HCT116 (cell line): Measurements from ENCODE around the gene OXCT1. TPM values are rescaled to one million over a fixed set of nuclear protein-coding genes. Genes with fewer than 3 reads are reported as not detected.

Source experiments
- ATAC-seq: fragments of 200-7000 bp; cut with Tn5 transposase; 2 replicates; pipeline ENCODE4 v1.9.1; 2020; ENCODE audit warnings: mild to moderate bottlenecking, moderate library complexity
- BruUV-seq: library from RNA; stranded (reverse); fragments of 400-500 nt; replicated peaks from 2 replicates; lab custom pipeline; 2021; lab: Mats Ljungman, UMichigan
- CTCF ChIA-PET: fragments of 300-600 bp; sonication (Branson Sonifier 250); formaldehyde crosslinking; loops from one replicate; lab custom pipeline; 2021; ENCODE audit warnings: antibody characterized with exemption; lab: Charles Lee
- POLR2A ChIA-PET: fragments of 300-600, 350-600 bp; sonication (Branson Sonifier 250); formaldehyde crosslinking; loops from one replicate; lab custom pipeline; 2021; ENCODE audit warnings: antibody characterized with exemption; lab: Charles Lee
- RAD21 ChIA-PET, 2 experiments: fragments of 300-600 bp; sonication (Branson Sonifier 250); formaldehyde crosslinking; loops; one replicate each; lab custom pipeline; 2023; ENCODE audit warnings: low total read pairs in 2 of 2; ENCODE audit not compliant: uncharacterized antibody in 2 of 2, unreplicated experiment in 2 of 2, low non-redundant PET in 1 of 2; lab: Charles Lee
- DNase-seq: peaks from one replicate; pipeline ENCODE4 v3.0.0-alpha.2; 2010; ENCODE audit warnings: low read depth, low spot score
- H2AFZ ChIP-seq: fragments of 200-600 bp; shearing (Covaris generic), sonication (generic); 2 replicates; pipeline ENCODE4 v1.6.1; 2017; ENCODE audit warnings: low read depth, mixed run types, mixed read lengths, antibody characterized with exemption, low read length; ENCODE audit not compliant: poor library complexity, severe bottlenecking
- H3K27ac ChIP-seq: 2 replicates; pipeline ENCODE4 v1.5.1; 2012; ENCODE audit warnings: low read depth, low read length
- H3K27me3 ChIP-seq: fragments of 200-600 bp; sonication (generic); 2 replicates; pipeline ENCODE4 v1.6.1; 2016; ENCODE audit warnings: mixed run types, low read length, mixed read lengths; ENCODE audit not compliant: insufficient read depth
- H3K36me3 ChIP-seq, 2 experiments: fragments of 200-500 bp in 1 of 2; fragments of 200-600 bp in 1 of 2; sonication (Bioruptor generic) in 1 of 2; sonication (generic) in 1 of 2; 2 replicates each; pipeline versions ENCODE4 v1.5.1 to v1.6.1; 2014 to 2016; ENCODE audit warnings: low read length in 2 of 2, inconsistent platforms in 1 of 2, mixed read lengths in 1 of 2, mixed run types in 1 of 2; ENCODE audit not compliant: insufficient read depth in 2 of 2, control insufficient read depth in 1 of 2
- H3K4me1 ChIP-seq, 2 experiments: fragments of 200-600 bp in 1 of 2; sonication (generic) in 1 of 2; 2 replicates each; pipeline versions ENCODE4 v1.5.1 to v1.6.1; 2012 to 2017; ENCODE audit warnings: low read length in 2 of 2, inconsistent platforms in 1 of 2, mild to moderate bottlenecking in 1 of 2, mixed read lengths in 1 of 2, mixed run types in 1 of 2, moderate library complexity in 1 of 2; ENCODE audit not compliant: insufficient read depth in 2 of 2, control insufficient read depth in 1 of 2
- H3K4me2 ChIP-seq: fragments of 200-600 bp; sonication (generic); 2 replicates; pipeline ENCODE4 v1.6.1; 2017; ENCODE audit warnings: mixed run types, low read length, mixed read lengths
- H3K4me3 ChIP-seq, 2 experiments: fragments of 200-600 bp in 1 of 2; sonication (generic) in 1 of 2; replicated peaks in 1 of 2; 2 replicates each; pipeline ENCODE4 v1.5.1; 2011 to 2016; ENCODE audit warnings: low read length in 2 of 2, control low read depth in 1 of 2, low read depth in 1 of 2, mild to moderate bottlenecking in 1 of 2, mixed read lengths in 1 of 2, mixed run types in 1 of 2
- H3K79me2 ChIP-seq: fragments of 200-600 bp; sonication (generic); 2 replicates; pipeline ENCODE4 v1.6.1; 2017; ENCODE audit warnings: mild to moderate bottlenecking, mixed run types, low read length, moderate library complexity, mixed read lengths; ENCODE audit not compliant: insufficient read depth
- H3K9ac ChIP-seq: fragments of 200-600 bp; sonication (generic); 2 replicates; pipeline ENCODE4 v1.6.1; 2016; ENCODE audit warnings: low read length, mixed read lengths
- H3K9me2 ChIP-seq: fragments of 200-600 bp; sonication (generic), shearing (Covaris generic); 2 replicates; pipeline ENCODE4 v1.6.1; 2017; ENCODE audit warnings: mixed run types, mild to moderate bottlenecking, moderate library complexity; ENCODE audit not compliant: insufficient read depth
- H3K9me3 ChIP-seq, 2 experiments: fragments of 200-500 bp in 1 of 2; fragments of 200-600 bp in 1 of 2; sonication (Bioruptor generic) in 1 of 2; sonication (generic) in 1 of 2; 2 replicates each; pipeline ENCODE4 v1.6.1; 2014 to 2017; ENCODE audit warnings: low read length in 2 of 2, mixed read lengths in 2 of 2, inconsistent platforms in 1 of 2, low read depth in 1 of 2, mild to moderate bottlenecking in 1 of 2, mixed run types in 1 of 2, moderate library complexity in 1 of 2; ENCODE audit not compliant: control insufficient read depth in 1 of 2, insufficient read depth in 1 of 2
- H4K20me1 ChIP-seq: fragments of 200-600 bp; sonication (generic), shearing (Covaris generic); 2 replicates; pipeline ENCODE4 v1.6.1; 2017; ENCODE audit warnings: mixed run types, mild to moderate bottlenecking, moderate library complexity; ENCODE audit not compliant: insufficient read depth
- CBX3 ChIP-seq: IDR thresholded peaks from 2 replicates; pipeline ENCODE4 v1.6.1; 2012; ENCODE audit warnings: low read depth
- EGR1 ChIP-seq: IDR thresholded peaks from 2 replicates; pipeline ENCODE4 v1.6.1; 2012; ENCODE audit warnings: low read depth
- ELF1 ChIP-seq: IDR thresholded peaks from 2 replicates; pipeline ENCODE4 v1.6.1; 2012; ENCODE audit warnings: low read depth, borderline replicate concordance
- EZH2 ChIP-seq: fragments of 200-600 bp; sonication (generic); IDR thresholded peaks from 2 replicates; pipeline ENCODE4 v1.6.1; 2017; ENCODE audit warnings: antibody characterized with exemption, mixed run types
- EZH2phosphoT487 ChIP-seq: fragments of 200-600 bp; IDR thresholded peaks from 2 replicates; pipeline ENCODE4 v1.6.1; 2018; ENCODE audit warnings: antibody characterized with exemption, borderline replicate concordance
- FOSL1 ChIP-seq: IDR thresholded peaks from 2 replicates; pipeline ENCODE4 v1.6.1; 2012; ENCODE audit warnings: low read depth
- POLR2AphosphoS5 ChIP-seq: IDR thresholded peaks from 2 replicates; pipeline ENCODE4 v1.6.1; 2011; ENCODE audit warnings: mild to moderate bottlenecking, low read depth, low read length, moderate library complexity
- TCF7L2 ChIP-seq: IDR thresholded peaks from 2 replicates; pipeline ENCODE4 v1.7.0; 2011; ENCODE audit warnings: borderline replicate concordance, inconsistent platforms; ENCODE audit not compliant: insufficient read depth, insufficient read length; ENCODE audit errors: extremely low read depth
- ZNF274 ChIP-seq: fragments of 200-500 bp; sonication (Bioruptor generic); IDR thresholded peaks from 2 replicates; pipeline ENCODE4 v1.6.1; 2014; ENCODE audit warnings: mild to moderate bottlenecking, low read depth, low read length, inconsistent platforms
- intact Hi-C: fragments of 100-400 bp; cut with micrococcal nuclease; formaldehyde crosslinking; loops from 2 replicates; pipeline ENCODE4 v1.10.0; 2022
- total RNA-seq: library from RNA; stranded (reverse); gene quantifications from one replicate; pipeline ENCODE4 v1.2.1, GENCODE V29; 2021; ENCODE audit not compliant: unreplicated experiment
- TF ChIP-seq, protein P1 (sequence below): IDR thresholded peaks from 2 replicates; pipeline ENCODE4 v1.6.1; 2012; ENCODE audit warnings: low read depth

OXCT1 gene
- total RNA-seq, 1 experiment from 2014 or later, result 28.1 TPM

DNA sequence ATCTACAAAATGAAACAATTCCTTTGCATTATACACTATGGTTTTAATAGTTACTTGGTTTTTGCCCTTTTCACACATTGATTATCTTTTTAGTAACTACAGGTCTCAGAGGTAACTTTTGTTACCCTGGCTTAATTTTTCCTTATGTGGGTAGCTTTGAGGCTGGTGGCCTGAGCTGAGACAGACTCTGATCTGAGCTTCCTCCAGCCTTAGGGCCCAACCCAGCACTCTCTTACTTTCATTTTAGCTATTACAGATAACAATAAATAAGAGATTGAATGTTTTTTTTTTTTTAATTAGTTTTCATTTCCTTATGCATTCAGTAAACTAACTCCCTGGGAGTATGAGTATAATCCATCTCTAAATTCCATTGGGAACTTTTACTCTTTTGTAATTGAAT is 15.1 kb upstream of the OXCT1 start:
- no peak overlapping the region for H2AFZ ChIP-seq
- H3K4me2 ChIP-seq, result no peak overlapping the region
- H3K9ac ChIP-seq, result no peak overlapping the region
- no peaks in the 10 kb centered on the region; the same call in 1 of the 2 replicates for H3K9me2 ChIP-seq
- H3K27me3 ChIP-seq, result no peaks in the 10 kb centered on the region
- H3K4me3 ChIP-seq, result no peak overlapping the region
- CTCF ChIA-PET, result no interaction called here
- no peaks in the 10 kb centered on the region for H3K4me1 ChIP-seq
- TF ChIP-seq ZNF274, result no peak
- no peak for TF ChIP-seq EZH2phosphoT487
- no peak for TF ChIP-seq CBX3
- TF ChIP-seq EZH2, result no peak
- TF ChIP-seq, protein P1, sequence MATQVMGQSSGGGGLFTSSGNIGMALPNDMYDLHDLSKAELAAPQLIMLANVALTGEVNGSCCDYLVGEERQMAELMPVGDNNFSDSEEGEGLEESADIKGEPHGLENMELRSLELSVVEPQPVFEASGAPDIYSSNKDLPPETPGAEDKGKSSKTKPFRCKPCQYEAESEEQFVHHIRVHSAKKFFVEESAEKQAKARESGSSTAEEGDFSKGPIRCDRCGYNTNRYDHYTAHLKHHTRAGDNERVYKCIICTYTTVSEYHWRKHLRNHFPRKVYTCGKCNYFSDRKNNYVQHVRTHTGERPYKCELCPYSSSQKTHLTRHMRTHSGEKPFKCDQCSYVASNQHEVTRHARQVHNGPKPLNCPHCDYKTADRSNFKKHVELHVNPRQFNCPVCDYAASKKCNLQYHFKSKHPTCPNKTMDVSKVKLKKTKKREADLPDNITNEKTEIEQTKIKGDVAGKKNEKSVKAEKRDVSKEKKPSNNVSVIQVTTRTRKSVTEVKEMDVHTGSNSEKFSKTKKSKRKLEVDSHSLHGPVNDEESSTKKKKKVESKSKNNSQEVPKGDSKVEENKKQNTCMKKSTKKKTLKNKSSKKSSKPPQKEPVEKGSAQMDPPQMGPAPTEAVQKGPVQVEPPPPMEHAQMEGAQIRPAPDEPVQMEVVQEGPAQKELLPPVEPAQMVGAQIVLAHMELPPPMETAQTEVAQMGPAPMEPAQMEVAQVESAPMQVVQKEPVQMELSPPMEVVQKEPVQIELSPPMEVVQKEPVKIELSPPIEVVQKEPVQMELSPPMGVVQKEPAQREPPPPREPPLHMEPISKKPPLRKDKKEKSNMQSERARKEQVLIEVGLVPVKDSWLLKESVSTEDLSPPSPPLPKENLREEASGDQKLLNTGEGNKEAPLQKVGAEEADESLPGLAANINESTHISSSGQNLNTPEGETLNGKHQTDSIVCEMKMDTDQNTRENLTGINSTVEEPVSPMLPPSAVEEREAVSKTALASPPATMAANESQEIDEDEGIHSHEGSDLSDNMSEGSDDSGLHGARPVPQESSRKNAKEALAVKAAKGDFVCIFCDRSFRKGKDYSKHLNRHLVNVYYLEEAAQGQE, result no peak
- no peak for TF ChIP-seq EGR1
- no peak for TF ChIP-seq ELF1
- no peak for TF ChIP-seq POLR2AphosphoS5
- no peak for TF ChIP-seq FOSL1
- no peak for TF ChIP-seq TCF7L2
- intact Hi-C loops, result no loop called here
- POLR2A ChIA-PET, result no interaction called here
- RAD21 ChIA-PET, result no interaction called here
- ATAC-seq (no peak), DNase-seq (no peak)
- H4K20me1 ChIP-seq, result no peaks in the 10 kb centered on the region
- H3K36me3 ChIP-seq, result no peaks in the 10 kb centered on the region
- no peaks in the 10 kb centered on the region for H3K79me2 ChIP-seq
- H3K9me3 ChIP-seq, result no peaks in the 10 kb centered on the region
- no TSS peak for BruUV-seq
- H3K27ac ChIP-seq, result no peak overlapping the region
